ENCODE data around the gene ENAH. TPM values are rescaled to one million over a fixed set of nuclear protein-coding genes. Genes with fewer than 3 reads are reported as not detected.

The ENAH gene
- total RNA-seq, 6 experiments from 2014 or later, result 9.0 to 33.2 (median 20.8) TPM

DNA sequence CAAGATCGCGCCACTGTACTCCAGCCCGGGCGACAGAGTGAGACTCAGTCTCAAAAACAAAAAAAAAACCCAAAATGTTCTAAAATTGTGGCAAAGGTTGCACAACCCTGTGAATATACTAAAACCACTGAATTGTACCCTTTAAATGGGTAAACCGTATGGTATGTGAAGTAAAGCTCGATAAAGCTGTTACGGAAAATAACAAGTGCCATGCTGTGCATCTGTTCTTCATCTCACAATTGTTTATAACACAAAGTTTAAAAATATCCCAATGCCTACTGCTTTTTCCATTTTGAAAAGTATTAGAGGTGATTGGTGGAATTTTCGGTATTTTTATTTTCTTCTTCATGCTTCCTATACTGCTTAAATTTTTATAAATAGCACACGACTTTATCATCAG is 111.5 kb downstream of the ENAH start:
- no peak overlapping the region for H3K27ac ChIP-seq
- 95% methylated on average over 9 of the region's 9 CpGs for WGBS (ENCODE audit: insufficient coverage, low coverage, low lambda C conversion rate, missing lambda C conversion rate)
- intact Hi-C loops (cut with DNase I), result no loop called here

DNA sequence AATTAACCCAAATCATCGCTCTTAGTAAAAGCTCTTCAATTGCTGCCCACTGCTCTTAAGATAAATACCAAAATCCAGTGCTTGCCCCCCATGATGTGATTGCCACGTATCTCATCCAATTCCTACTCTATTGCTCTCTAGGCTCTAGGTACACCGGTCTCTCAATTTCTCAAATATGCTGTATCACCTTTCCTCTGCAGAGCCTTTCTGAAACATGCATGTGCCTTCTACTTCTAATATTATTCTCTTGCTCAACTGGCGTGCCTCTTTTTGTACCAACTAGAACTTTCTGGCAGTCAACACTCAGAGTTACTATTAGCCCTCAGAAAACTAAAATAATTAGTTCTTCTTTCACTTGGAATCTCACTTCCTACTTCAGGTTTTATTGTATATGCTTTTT is 113.3 kb downstream of the ENAH start:
- H3K9me3 ChIP-seq, result no peaks in the 10 kb centered on the region
- H3K27ac ChIP-seq, result no peak overlapping the region
- 79% methylated on average over 4 of the region's 4 CpGs for WGBS (ENCODE audit: insufficient coverage, low coverage, low lambda C conversion rate, missing lambda C conversion rate)
- TF ChIP-seq, protein P1, sequence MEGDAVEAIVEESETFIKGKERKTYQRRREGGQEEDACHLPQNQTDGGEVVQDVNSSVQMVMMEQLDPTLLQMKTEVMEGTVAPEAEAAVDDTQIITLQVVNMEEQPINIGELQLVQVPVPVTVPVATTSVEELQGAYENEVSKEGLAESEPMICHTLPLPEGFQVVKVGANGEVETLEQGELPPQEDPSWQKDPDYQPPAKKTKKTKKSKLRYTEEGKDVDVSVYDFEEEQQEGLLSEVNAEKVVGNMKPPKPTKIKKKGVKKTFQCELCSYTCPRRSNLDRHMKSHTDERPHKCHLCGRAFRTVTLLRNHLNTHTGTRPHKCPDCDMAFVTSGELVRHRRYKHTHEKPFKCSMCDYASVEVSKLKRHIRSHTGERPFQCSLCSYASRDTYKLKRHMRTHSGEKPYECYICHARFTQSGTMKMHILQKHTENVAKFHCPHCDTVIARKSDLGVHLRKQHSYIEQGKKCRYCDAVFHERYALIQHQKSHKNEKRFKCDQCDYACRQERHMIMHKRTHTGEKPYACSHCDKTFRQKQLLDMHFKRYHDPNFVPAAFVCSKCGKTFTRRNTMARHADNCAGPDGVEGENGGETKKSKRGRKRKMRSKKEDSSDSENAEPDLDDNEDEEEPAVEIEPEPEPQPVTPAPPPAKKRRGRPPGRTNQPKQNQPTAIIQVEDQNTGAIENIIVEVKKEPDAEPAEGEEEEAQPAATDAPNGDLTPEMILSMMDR (IDR thresholded peaks at IDR 0.05), result no peak
- TF ChIP-seq POLR2A (IDR thresholded peaks at IDR 0.05), result no peak
- ATAC-seq (no peak), DNase-seq (no peak)
- intact Hi-C loops (cut with DNase I), result no loop called here
- no peaks in the 10 kb centered on the region for H3K4me1 ChIP-seq
- H3K4me3 ChIP-seq, result no peak overlapping the region
- no peaks in the 10 kb centered on the region for H3K27me3 ChIP-seq
- no peaks in the 10 kb centered on the region for H3K36me3 ChIP-seq

More for the DNA sequence above, 111.5 kb downstream of the ENAH start:
- no peaks in the 10 kb centered on the region for H3K36me3 ChIP-seq
- H3K9me3 ChIP-seq, result no peaks in the 10 kb centered on the region
- H3K27me3 ChIP-seq, result no peaks in the 10 kb centered on the region
- H3K4me1 ChIP-seq, result no peaks in the 10 kb centered on the region
- H3K4me3 ChIP-seq, result no peak overlapping the region
- TF ChIP-seq, protein P1 (IDR thresholded peaks at IDR 0.05), result no peak
- no peak for TF ChIP-seq POLR2A (IDR thresholded peaks at IDR 0.05)
- ATAC-seq (no peak), DNase-seq (no peak)

DNA sequence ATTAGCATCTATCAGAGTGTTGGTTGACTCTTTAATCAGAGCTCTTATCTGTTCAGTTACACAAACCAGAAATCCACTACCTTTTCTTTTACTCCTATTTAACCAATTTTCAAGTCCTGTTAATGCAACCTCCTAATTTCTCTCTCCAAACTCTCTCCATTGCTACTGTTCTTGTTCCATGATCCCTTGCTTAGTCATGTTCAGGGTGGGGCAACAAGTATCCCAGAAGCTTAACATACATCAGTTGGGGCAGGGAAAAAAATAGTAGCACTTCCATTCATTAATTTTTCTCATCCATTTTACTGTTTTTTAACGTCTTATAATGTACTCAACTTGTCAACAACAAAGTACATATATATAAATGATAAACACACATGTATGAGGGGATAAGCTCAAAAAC is 113.9 kb downstream of the ENAH start:
- no peak for TF ChIP-seq POLR2A (IDR thresholded peaks at IDR 0.05)
- TF ChIP-seq, protein P1 (IDR thresholded peaks at IDR 0.05), result no peak
- 92% methylated on average over 1 of the region's 1 CpG for WGBS (ENCODE audit: insufficient coverage, low coverage, low lambda C conversion rate, missing lambda C conversion rate)
- no peak overlapping the region for H3K27ac ChIP-seq
- DNase-seq (no peak), ATAC-seq (no peak)
- intact Hi-C loops (cut with DNase I), result no loop called here
- H3K27me3 ChIP-seq, result no peaks in the 10 kb centered on the region
- no peak overlapping the region for H3K4me3 ChIP-seq
- no peaks in the 10 kb centered on the region for H3K9me3 ChIP-seq
- no peaks in the 10 kb centered on the region for H3K36me3 ChIP-seq
- H3K4me1 ChIP-seq, result no peaks in the 10 kb centered on the region

DNA sequence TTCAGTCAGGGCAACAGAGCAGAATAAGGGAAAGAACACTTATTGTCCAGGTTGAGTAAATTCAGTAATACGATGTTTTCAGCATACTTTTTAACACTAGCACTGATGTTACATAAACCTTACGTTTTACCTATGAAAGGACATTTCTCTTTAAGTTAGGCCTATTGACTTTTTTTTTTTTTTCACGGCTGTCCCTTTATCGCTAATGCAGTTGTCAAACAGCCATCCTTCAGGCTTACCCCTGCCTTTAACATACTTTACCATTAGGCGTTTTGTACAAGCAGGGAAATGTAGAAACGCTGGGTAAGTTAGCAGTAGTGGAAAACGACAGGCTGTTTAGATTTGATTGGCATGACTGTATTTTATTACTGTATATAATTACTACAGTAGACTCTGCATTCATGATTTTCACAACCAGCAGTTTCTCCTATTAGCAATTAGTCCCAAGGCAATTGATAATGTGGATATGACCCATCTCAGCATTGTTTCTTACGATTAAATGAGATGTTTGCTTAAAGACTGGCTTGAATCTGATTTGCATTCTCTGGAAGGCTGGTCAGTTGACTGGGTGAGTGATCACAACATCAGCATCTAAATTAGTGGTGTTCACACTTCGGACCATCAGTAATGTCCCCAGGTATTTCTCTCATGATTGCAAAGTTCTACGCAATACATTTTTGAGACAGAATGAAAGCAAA is 115.2 kb downstream of the ENAH start:
- no peaks in the 10 kb centered on the region for H3K4me1 ChIP-seq
- DNase-seq, result no peak
- no peak overlapping the region for H3K4me3 ChIP-seq
- H3K27me3 ChIP-seq, result no peaks in the 10 kb centered on the region
- H3K36me3 ChIP-seq, result no peaks in the 10 kb centered on the region
- H3K9me3 ChIP-seq, result no peaks in the 10 kb centered on the region
- ATAC-seq, result no peak
- TF ChIP-seq POLR2A (IDR thresholded peaks at IDR 0.05), result no peak
- TF ChIP-seq, protein P1 (IDR thresholded peaks at IDR 0.05), result no peak
- H3K27ac ChIP-seq, result no peak overlapping the region
- intact Hi-C loops (cut with DNase I), result no loop called here
- WGBS (ENCODE audit: insufficient coverage, low coverage, low lambda C conversion rate, missing lambda C conversion rate), result 78% methylated on average over 10 of the region's 10 CpGs
